NB4 (cell line): ENCODE measurements around the gene GREB1.

Source experiments
- DNase-seq: peaks from one replicate; pipeline ENCODE4 v3.0.0; 2010; ENCODE audit warnings: low read depth
- H3K4me3 ChIP-seq: one replicate; pipeline ENCODE4 v1.5.1; 2011; ENCODE audit warnings: mild to moderate bottlenecking, low read depth, low read length, moderate library complexity
- MYC ChIP-seq: IDR thresholded peaks from 2 replicates; pipeline ENCODE4 v1.6.1; 2011; ENCODE audit warnings: low read depth, low read length
- POLR2A ChIP-seq: IDR thresholded peaks from 2 replicates; pipeline ENCODE4 v1.6.1; 2011; ENCODE audit warnings: mild to moderate bottlenecking; ENCODE audit not compliant: insufficient read length; ENCODE audit errors: extremely low read depth
- TF ChIP-seq, protein P1 (sequence below): IDR thresholded peaks from 2 replicates; pipeline ENCODE4 v1.6.1; 2011; ENCODE audit warnings: low read depth, low read length
- TF ChIP-seq, protein P2 (sequence below): IDR thresholded peaks from one replicate; pipeline ENCODE4 v1.5.1; 2012; ENCODE audit warnings: low read depth, low read length

Gene GREB1

DNA sequence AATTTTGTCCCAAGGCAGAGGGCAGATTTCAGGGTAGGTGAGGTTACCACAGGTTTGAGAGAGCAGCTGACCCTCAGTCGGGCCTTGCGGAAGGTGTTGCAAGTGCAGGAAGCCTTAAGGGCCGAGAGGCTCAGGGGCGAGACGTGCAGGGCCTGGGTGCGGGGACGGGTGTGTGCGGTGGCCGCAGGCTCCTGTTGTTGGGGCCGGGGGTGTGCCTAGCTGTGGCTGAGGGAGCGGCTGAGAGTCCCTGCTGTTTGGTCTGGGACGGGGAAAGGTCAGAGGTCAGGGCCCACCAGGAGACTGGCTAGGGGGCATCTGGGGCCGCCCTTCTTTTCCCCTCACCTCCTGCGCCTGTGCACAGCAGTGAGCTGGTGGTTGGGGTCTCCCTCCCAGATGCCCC is 83.7 kb downstream of the GREB1 start:
- no peak overlapping the region for H3K4me3 ChIP-seq
- TF ChIP-seq MYC (no peak), POLR2A (no peak)
- TF ChIP-seq, protein P1, sequence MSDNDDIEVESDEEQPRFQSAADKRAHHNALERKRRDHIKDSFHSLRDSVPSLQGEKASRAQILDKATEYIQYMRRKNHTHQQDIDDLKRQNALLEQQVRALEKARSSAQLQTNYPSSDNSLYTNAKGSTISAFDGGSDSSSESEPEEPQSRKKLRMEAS = no peak
- TF ChIP-seq, protein P2, sequence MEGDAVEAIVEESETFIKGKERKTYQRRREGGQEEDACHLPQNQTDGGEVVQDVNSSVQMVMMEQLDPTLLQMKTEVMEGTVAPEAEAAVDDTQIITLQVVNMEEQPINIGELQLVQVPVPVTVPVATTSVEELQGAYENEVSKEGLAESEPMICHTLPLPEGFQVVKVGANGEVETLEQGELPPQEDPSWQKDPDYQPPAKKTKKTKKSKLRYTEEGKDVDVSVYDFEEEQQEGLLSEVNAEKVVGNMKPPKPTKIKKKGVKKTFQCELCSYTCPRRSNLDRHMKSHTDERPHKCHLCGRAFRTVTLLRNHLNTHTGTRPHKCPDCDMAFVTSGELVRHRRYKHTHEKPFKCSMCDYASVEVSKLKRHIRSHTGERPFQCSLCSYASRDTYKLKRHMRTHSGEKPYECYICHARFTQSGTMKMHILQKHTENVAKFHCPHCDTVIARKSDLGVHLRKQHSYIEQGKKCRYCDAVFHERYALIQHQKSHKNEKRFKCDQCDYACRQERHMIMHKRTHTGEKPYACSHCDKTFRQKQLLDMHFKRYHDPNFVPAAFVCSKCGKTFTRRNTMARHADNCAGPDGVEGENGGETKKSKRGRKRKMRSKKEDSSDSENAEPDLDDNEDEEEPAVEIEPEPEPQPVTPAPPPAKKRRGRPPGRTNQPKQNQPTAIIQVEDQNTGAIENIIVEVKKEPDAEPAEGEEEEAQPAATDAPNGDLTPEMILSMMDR = no peak
- DNase-seq = no peak

DNA sequence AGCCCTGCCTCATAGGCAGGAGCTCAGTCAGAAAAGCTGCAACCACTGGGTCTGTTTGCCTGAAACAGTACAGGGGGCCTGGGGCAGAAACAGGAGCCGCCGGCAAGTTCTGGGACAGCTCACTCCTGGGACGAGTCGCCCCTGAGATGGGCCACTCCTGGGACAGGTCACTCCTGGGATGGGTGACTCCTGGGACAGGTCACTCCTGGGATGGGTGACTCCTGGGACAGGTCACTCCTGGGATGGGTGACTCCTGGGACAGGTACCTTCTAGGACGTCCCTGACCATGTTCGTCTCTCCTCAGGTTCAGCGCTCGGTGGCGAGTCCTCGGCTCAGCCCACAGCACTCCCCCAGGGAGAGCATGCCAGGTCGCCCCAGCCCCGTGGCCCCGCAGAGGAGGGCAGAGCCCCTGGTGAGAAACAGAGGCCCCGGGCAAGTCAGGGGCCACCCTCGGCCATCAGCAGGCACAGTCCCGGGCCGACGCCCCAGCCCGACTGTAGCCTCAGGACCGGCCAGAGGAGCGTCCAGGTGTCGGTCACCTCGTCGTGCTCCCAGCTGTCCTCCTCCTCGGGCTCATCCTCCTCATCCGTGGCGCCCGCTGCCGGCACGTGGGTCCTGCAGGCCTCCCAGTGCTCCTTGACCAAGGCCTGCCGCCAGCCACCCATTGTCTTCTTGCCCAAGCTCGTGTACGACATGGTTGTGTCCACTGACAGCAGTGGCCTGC is 84.3 kb downstream of the GREB1 start:
- no peak overlapping the region for H3K4me3 ChIP-seq
- TF ChIP-seq, protein P1 = no peak
- TF ChIP-seq MYC = no peak
- TF ChIP-seq, protein P2 = no peak
- TF ChIP-seq POLR2A = no peak
- no peak for DNase-seq

DNA sequence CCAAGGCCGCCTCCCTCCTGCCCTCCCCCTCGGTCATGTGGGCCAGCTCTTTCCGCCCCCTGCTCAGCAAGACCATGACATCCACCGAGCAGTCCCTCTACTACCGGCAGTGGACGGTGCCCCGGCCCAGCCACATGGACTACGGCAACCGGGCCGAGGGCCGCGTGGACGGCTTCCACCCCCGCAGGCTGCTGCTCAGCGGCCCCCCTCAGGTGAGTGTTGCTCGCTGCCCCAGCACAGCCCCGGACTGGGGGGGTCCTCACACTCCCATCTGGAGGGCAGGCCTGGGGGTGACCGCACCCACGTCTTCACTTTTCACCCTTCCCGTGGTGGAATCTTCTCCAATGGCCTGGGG is 84.8 kb downstream of the GREB1 start:
- TF ChIP-seq, protein P2 = no peak
- TF ChIP-seq, protein P1 = no peak
- TF ChIP-seq MYC = no peak
- TF ChIP-seq POLR2A = no peak
- DNase-seq = no peak
- H3K4me3 ChIP-seq = no peak overlapping the region

DNA sequence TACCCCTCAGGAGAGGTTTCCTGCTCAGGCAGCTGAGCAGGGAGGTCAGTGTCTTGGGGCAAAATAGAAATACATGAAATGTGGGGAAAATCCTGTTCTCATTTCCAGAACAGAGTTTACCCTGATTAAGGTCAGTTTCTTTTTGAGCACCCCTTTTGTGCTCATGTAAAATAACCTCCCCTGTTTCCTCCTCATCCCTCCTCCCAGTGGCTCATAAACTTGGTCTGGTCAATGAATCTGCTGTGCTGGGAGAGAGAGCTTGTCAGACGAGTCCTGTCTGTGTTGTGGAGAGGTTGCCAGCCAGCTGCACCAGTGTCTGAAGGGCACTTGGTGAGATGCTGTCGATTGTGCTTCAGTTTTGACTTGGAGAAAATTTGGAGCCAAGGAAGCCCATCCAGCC is 87.6 kb downstream of the GREB1 start:
- DNase-seq = no peak
- no peak overlapping the region for H3K4me3 ChIP-seq
- TF ChIP-seq MYC (no peak), POLR2A (no peak)

DNA sequence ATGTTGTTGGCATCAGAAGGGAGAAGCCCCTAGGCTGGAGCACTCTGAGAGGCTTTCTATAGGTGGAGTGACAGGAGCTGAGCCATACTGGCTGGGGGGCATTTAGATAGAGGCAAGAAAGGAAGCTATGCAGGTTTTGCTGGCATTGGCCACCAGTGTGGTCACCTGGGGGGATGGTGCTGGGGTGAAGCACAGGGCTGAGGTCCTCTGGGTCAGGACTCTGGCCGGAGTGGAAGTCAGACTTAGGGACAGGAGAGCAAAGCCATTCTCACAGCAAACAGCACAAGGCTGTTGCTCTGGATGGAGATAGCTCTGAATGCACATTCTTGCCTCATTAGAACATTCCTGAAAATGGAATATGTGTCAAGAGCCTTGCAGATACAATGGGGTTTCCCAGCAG is 88.8 kb downstream of the GREB1 start:
- H3K4me3 ChIP-seq = no peak overlapping the region
- TF ChIP-seq, protein P2 = no peak
- TF ChIP-seq POLR2A (no peak), MYC (no peak)
- TF ChIP-seq, protein P1 = no peak
- no peak for DNase-seq

DNA sequence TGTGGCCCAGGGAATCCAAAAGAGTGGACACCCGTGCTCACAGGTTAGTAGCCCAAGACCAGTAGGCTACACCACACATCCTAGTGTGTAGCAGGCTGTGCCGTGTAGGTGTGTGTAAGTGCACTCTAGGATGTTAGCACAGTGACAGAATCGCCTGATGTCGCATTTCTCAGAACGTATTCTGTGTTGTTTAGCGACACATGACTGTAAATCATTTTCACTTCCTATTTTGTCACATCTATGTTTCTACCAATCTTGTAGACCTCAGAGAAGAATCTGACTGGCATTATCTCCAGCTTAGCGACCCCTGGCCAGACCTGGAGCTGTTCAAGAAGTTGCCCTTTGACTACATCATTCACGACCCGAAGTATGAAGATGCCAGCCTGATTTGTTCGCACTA is 91.0 kb downstream of the GREB1 start:
- TF ChIP-seq POLR2A = no peak
- TF ChIP-seq MYC = no peak
- TF ChIP-seq, protein P1 = no peak
- TF ChIP-seq, protein P2 = no peak
- no peak for DNase-seq
- no peak overlapping the region for H3K4me3 ChIP-seq
